Activated naive CD4-positive, alpha-beta T cell treated with anti-CD3 and anti-CD28 coated beads, Interleukin-2, amount 50 U/mL, for 72 hours (primary cell): ENCODE data around the gene A1BG. TPM values are rescaled to one million over a fixed set of nuclear protein-coding genes. Genes with fewer than 3 reads are reported as not detected.

Experiments used
- ATAC-seq, 2 donors: fragments of 150-1000 bp; cut with Tn5 transposase; 2 replicates each; pipeline ENCODE4 v1.10.0; 2021; ENCODE audit warnings: mild to moderate bottlenecking in 2 of 2, moderate library complexity in 2 of 2
- DNase-seq, 2 donors: peaks; one replicate each; pipeline ENCODE4 v3.0.0; 2021 to 2022; ENCODE audit warnings: low spot score in 2 of 2
- H3K27ac Mint-ChIP-seq, 2 donors: one replicate each; pipeline ENCODE4 v1.8.0; 2022; ENCODE audit warnings: mild to moderate bottlenecking in 2 of 2, mixed read lengths in 2 of 2
- H3K36me3 Mint-ChIP-seq, 2 donors: one replicate each; pipeline ENCODE4 v1.8.0; 2022; ENCODE audit warnings: mixed read lengths in 2 of 2
- H3K9me3 Mint-ChIP-seq, 2 donors: one replicate each; pipeline ENCODE4 v1.8.0; 2022; ENCODE audit warnings: mixed read lengths in 2 of 2
- total RNA-seq, 2 donors: library from RNA; stranded (reverse); gene quantifications; one replicate each; pipeline ENCODE4 v1.2.3, GENCODE V29; 2022

A1BG gene
- total RNA-seq = 10 to 100 TPM; 12.9 to 14.9 TPM

GRCh38 chr19:58352760-58353671 is at the start of gene A1BG:
Gene A1BG, minus strand, starts transcription at chr19:58353492. Its CDS starts 55 bp downstream, at chr19:58353437.
- no peak for DNase-seq
- no peak for ATAC-seq
- no peak within 1 kb of the TSS for H3K27ac Mint-ChIP-seq
- no peaks in the 10 kb centered on the region for H3K9me3 Mint-ChIP-seq
- H3K36me3 Mint-ChIP-seq = peaks cover 16 to 23% of the 10 kb centered on the region in 2 donors

- peak overlapping the region in 1 of 2 donors; percentile 70 for H3K27ac Mint-ChIP-seq
- no peak for DNase-seq
- ATAC-seq = no peak
- no peaks in the 10 kb centered on the region for H3K36me3 Mint-ChIP-seq
- no peaks in the 10 kb centered on the region for H3K9me3 Mint-ChIP-seq
Observed at GRCh38 chr19:58401840-58402421, 48.6 kb upstream of the A1BG start.

- peak; percentile 98 to 99 for DNase-seq
- ATAC-seq = peak; percentile 97 to 99
- Mint-ChIP-seq H3K36me3 (no peaks in the 10 kb centered on the region), H3K9me3 (no peaks in the 10 kb centered on the region), H3K27ac (peak overlapping the region; percentile 70 to 93)
Observed at GRCh38 chr19:58400916-58401839, 47.9 kb upstream of the A1BG start.

GRCh38 chr19:58400316-58400915 is 47.1 kb upstream of the A1BG start:
- no peak for DNase-seq
- Mint-ChIP-seq H3K36me3 (no peaks in the 10 kb centered on the region), H3K9me3 (no peaks in the 10 kb centered on the region), H3K27ac (peak overlapping the region; percentile 70 to 93)
- no peak for ATAC-seq

GRCh38 chr19:58399903-58400302 is 46.6 kb upstream of the A1BG start:
- H3K36me3 Mint-ChIP-seq = peaks cover under 1 to 2% of the 10 kb centered on the region in 2 donors
- ATAC-seq (no peak), DNase-seq (no peak)
- H3K9me3 Mint-ChIP-seq = no peaks in the 10 kb centered on the region
- H3K27ac Mint-ChIP-seq = peak overlapping the region in 1 of 2 donors; percentile 53

GRCh38 chr19:58398545-58398944 is 45.3 kb upstream of the A1BG start:
- ATAC-seq (no peak), DNase-seq (no peak)
- Mint-ChIP-seq H3K9me3 (no peaks in the 10 kb centered on the region), H3K36me3 (peaks cover 13 to 16% of the 10 kb centered on the region in 2 donors), H3K27ac (no peak overlapping the region)

- DNase-seq (no peak), ATAC-seq (no peak)
- no peaks in the 10 kb centered on the region for H3K9me3 Mint-ChIP-seq
Observed at GRCh38 chr19:58398087-58398486, 44.8 kb upstream of the A1BG start.

GRCh38 chr19:58397533-58398037 is 44.3 kb upstream of the A1BG start:
- peaks cover 18 to 23% of the 10 kb centered on the region in 2 donors for H3K36me3 Mint-ChIP-seq
- ATAC-seq = no peak
- no peak overlapping the region for H3K27ac Mint-ChIP-seq
- DNase-seq = no peak
- H3K9me3 Mint-ChIP-seq = no peaks in the 10 kb centered on the region

More at GRCh38 chr19:58398087-58398486, 44.8 kb upstream of the A1BG start:
- Mint-ChIP-seq H3K27ac (no peak overlapping the region), H3K36me3 (peaks cover 18% of the 10 kb centered on the region in 2 donors)

- Mint-ChIP-seq H3K9me3 (no peaks in the 10 kb centered on the region), H3K27ac (no peak overlapping the region), H3K36me3 (peaks cover 18 to 23% of the 10 kb centered on the region in 2 donors)
- DNase-seq (no peak), ATAC-seq (no peak)
Observed at GRCh38 chr19:58396691-58397532, 43.6 kb upstream of the A1BG start.

- DNase-seq (no peak), ATAC-seq (no peak)
- Mint-ChIP-seq H3K27ac (no peak overlapping the region), H3K9me3 (no peaks in the 10 kb centered on the region), H3K36me3 (peaks cover 19 to 23% of the 10 kb centered on the region in 2 donors)
Observed at GRCh38 chr19:58395979-58396627, 42.8 kb upstream of the A1BG start.

- Mint-ChIP-seq H3K36me3 (peaks cover 24 to 29% of the 10 kb centered on the region in 2 donors), H3K9me3 (no peaks in the 10 kb centered on the region), H3K27ac (peak within 1 kb of the TSS in 1 of 2 donors; percentile 29)
- DNase-seq = no peak
- ATAC-seq = peak; percentile 13 to 21
Observed at GRCh38 chr19:58395220-58395978, 42.1 kb upstream of the A1BG start, which contains the start of gene RNF225. Gene RNF225, plus strand, starts transcription at chr19:58395656. Its CDS starts 434 bp downstream, at chr19:58396090.

GRCh38 chr19:58394821-58395219 is 41.5 kb upstream of the A1BG start:
- H3K27ac Mint-ChIP-seq = peak overlapping the region in 1 of 2 donors; percentile 29
- no peak for DNase-seq
- ATAC-seq = peak; percentile 7 to 19
- no peaks in the 10 kb centered on the region for H3K9me3 Mint-ChIP-seq
- H3K36me3 Mint-ChIP-seq = peaks cover 24 to 29% of the 10 kb centered on the region in 2 donors

- ATAC-seq (no peak), DNase-seq (no peak)
- Mint-ChIP-seq H3K9me3 (no peaks in the 10 kb centered on the region), H3K27ac (no peak overlapping the region), H3K36me3 (peaks cover 31 to 38% of the 10 kb centered on the region in 2 donors)
Observed at GRCh38 chr19:58393725-58394033, 40.4 kb upstream of the A1BG start.
